ENCODE results near the gene SLC1A4.

The SLC1A4 gene

DNA sequence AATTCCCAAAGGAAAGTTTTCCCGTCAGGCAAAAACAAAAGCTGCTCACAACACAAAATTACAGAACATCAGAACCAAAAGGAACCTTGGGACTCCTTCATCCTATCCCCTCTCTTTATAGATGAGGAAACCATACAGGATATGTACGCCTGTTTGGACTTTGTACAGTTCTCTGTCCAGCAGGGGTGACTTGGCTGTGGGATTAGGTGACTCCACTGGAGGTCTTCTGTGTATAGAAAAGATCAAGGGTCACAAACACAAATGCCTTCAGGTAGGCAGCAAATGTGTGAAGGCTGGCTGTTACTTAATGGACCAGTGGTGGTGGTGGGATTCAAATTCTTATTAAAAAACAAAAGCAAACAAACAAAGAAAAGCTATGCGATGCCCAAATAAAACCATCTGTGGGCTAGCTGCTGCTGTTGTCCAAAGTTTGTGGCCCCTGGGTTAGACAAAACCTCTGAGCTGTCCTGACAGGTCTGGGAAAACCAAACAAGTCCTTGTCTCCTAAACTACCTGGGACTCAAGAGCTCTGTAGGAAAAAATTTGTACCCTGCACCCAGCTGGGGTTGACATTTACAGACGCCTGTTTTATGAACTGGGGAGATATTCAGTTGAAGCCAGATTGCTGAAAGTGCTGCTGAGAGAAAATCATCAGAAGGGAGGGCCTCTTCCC is 65.7 kb downstream of the SLC1A4 start:
- POLR2A ChIA-PET (ENCODE audit: low non-redundant PET): no interaction called here

GRCh38 chr2:65055422-65056214 is 66.4 kb downstream of the SLC1A4 start:
- no peak for TF ChIP-seq CTCF (conservative IDR thresholded peaks at IDR 0.05; ENCODE audit: low read depth)
- H3K27ac ChIP-seq: peak overlapping the region; percentile 75
- no peak for DNase-seq (ENCODE audit: low spot score)
- ChIA-PET POLR2A (ENCODE audit: low non-redundant PET) (interaction anchor here (0.6 kb wide), 1 partner anchor 455 kb away, joined by 3 read pairs; no protein-coding TSS in a partner anchor), CTCF (interaction anchor here (0.6 to 1.2 kb wide), 3 partner anchors 10 to 433 kb away, joined by 3 to 6 read pairs (median 3); no protein-coding TSS in a partner anchor)

More for the DNA sequence above, 65.7 kb downstream of the SLC1A4 start:
- TF ChIP-seq CTCF (conservative IDR thresholded peaks at IDR 0.05; ENCODE audit: low read depth): no peak
- DNase-seq (ENCODE audit: low spot score): no peak
- no peak overlapping the region for H3K27ac ChIP-seq
- CTCF ChIA-PET: interaction anchor here (0.6 to 1.2 kb wide), 4 partner anchors 10 to 432 kb away, joined by 3 to 6 read pairs (median 4); no protein-coding TSS in a partner anchor

DNA sequence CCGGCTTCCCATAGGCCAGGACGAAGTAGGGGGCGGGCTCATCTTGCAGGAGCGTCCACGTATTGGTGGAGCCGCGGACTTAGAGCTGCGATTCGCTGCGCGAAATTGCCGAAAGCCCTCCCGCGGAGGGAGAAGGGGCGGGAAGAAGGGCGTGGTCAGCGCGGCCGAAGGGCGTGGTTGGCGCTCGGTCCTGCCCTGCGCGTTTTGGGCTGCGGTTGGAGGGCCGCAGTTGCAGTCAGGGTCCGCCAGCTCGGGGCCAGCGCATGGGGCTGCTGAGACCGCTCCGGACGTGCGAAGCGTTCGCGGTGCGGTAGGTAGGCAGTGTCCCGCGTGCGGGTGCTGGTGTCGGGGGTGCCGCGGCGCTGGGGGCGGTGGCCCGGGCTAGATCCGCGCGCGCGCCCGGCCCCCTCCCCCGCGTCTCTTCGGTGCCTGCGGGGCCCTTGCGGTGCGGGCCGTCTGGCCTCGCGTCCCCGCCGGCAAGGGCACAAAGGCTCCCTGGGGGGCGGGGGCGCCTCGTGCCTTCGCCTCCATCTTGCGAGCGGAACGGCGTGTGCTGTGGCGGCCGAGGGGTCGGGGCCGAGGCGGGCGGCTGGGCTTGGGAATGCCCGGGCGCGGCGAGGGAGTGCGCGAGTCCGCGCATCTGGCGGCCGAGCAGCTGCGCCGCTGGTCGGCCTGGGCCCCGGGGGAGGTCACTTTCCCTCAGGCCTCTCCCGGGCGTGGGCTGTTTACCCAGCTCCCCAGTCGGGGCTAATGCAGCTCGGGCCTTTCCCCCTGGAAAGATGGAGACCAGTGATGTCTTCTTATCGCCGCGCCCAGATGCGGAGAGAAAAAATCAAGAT is 67.2 kb downstream of the SLC1A4 start, which contains the start of gene CEP68:
Gene CEP68, plus strand, starts transcription at position 202 of the 839 bp plus-strand sequence. CDS start 13,029 bp downstream, outside the sequence.
- peak within 1 kb of the TSS; percentile 75 for H3K27ac ChIP-seq
- CTCF ChIA-PET: interaction anchor here (0.6 to 1.0 kb wide), 3 partner anchors 64 to 502 kb away, joined by 3 to 4 read pairs (median 3); no protein-coding TSS in a partner anchor
- no peak for TF ChIP-seq CTCF (conservative IDR thresholded peaks at IDR 0.05; ENCODE audit: low read depth)
- POLR2A ChIA-PET (ENCODE audit: low non-redundant PET): interaction anchor here (0.6 kb wide), 2 partner anchors 455 to 501 kb away, joined by 3 read pairs; no protein-coding TSS in a partner anchor
- DNase-seq (ENCODE audit: low spot score): peak; percentile 98

- peak overlapping the region; percentile 75 for H3K27ac ChIP-seq
- no peak for TF ChIP-seq CTCF (conservative IDR thresholded peaks at IDR 0.05; ENCODE audit: low read depth)
- ChIA-PET CTCF (interaction anchor here (0.7 kb wide), 1 partner anchor 496 kb away, joined by 4 read pairs; no protein-coding TSS in a partner anchor), POLR2A (ENCODE audit: low non-redundant PET) (interaction anchor here (0.6 kb wide), 1 partner anchor 500 kb away, joined by 3 read pairs; no protein-coding TSS in a partner anchor)
- DNase-seq (ENCODE audit: low spot score): no peak
Observed at GRCh38 chr2:65057054-65057375, 67.8 kb downstream of the SLC1A4 start.

DNA sequence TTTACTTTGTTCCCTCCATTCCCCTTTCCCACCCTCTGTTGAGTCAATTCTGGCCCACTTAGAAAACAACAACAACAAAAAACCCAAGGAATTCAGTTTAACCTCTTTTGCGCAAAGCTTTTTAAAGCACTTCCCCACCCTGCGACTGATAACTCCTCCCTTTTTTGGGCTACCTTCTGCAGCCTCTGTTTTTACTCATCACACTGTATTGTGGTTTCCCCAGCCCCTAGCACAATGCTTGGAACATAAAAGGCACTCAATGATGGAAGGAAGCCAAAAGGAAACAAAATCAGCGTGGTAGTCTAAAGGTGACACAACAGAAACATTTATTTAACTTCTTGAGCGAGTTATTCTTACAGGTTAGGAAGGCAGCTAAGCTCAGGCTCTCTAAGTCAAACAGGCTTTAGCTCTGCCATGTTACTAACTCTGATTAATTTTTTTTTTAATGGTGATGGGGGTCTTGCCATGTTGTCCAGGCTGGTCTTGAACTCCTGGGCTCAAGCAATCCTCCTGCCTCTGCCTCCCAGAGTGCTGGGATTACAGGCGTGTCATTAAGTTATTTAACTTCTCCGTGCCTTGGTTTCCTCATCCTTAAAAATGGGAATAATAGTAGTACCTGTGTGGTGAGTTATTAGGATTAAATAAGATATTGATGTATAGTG is 68.3 kb downstream of the SLC1A4 start:
- TF ChIP-seq CTCF (conservative IDR thresholded peaks at IDR 0.05; ENCODE audit: low read depth): no peak
- no peak for DNase-seq (ENCODE audit: low spot score)
- CTCF ChIA-PET: interaction anchor here (0.6 kb wide), 1 partner anchor 140 kb away, joined by 3 read pairs; no protein-coding TSS in a partner anchor
- POLR2A ChIA-PET (ENCODE audit: low non-redundant PET): interaction anchor here (0.6 kb wide), 1 partner anchor 67 kb away, joined by 3 read pairs; no protein-coding TSS in a partner anchor
- no peak overlapping the region for H3K27ac ChIP-seq

All from RWPE1 (cell line).